Parathyroid adenoma (tissue), 2 donors: ENCODE results near the gene B3GALT4.
"Not testable (repeated sequence)": the region's sequence is repeated elsewhere in the genome, so short reads cannot be mapped to it uniquely, and the experiment has no call there.

ENCODE experiments used
- H2AFZ ChIP-seq: fragments of 300-600 bp; sonication (generic); one replicate; pipeline ENCODE4 v1.7.0; 2017; ENCODE audit warnings: antibody characterized with exemption, mild to moderate bottlenecking
- H3K27ac ChIP-seq: fragments of 300-600 bp; sonication (generic); one replicate; pipeline ENCODE4 v1.7.0; 2017
- H3K27me3 ChIP-seq: fragments of 300-600 bp; sonication (generic); one replicate; pipeline ENCODE4 v1.7.0; 2017; ENCODE audit warnings: low read length; ENCODE audit not compliant: control insufficient read depth, insufficient read depth
- H3K36me3 ChIP-seq: fragments of 300-600 bp; sonication (generic); one replicate; pipeline ENCODE4 v1.7.0; 2017; ENCODE audit warnings: low read length; ENCODE audit not compliant: control insufficient read depth, insufficient read depth
- H3K4me1 ChIP-seq: fragments of 300-600 bp; sonication (generic); one replicate; pipeline ENCODE4 v1.7.0; 2017; ENCODE audit warnings: control low read depth
- H3K4me2 ChIP-seq: fragments of 300-600 bp; sonication (generic); one replicate; pipeline ENCODE4 v1.7.0; 2017; ENCODE audit warnings: low read length
- H3K4me3 ChIP-seq: fragments of 300-600 bp; sonication (generic); one replicate; pipeline ENCODE4 v1.7.0; 2017; ENCODE audit warnings: low read depth, low read length
- H3K79me2 ChIP-seq: fragments of 300-600 bp; sonication (generic); one replicate; pipeline ENCODE4 v1.7.0; 2017; ENCODE audit warnings: control low read depth
- H3K9ac ChIP-seq: fragments of 300-600 bp; sonication (generic); one replicate; pipeline ENCODE4 v1.7.0; 2017; ENCODE audit warnings: mild to moderate bottlenecking
- H3K9me3 ChIP-seq: fragments of 300-600 bp; sonication (generic); one replicate; pipeline ENCODE4 v1.7.0; 2017; ENCODE audit warnings: low read length; ENCODE audit not compliant: control insufficient read depth
- CTCF ChIP-seq: fragments of 300-600 bp; sonication (generic); IDR thresholded peaks from one replicate; pipeline ENCODE4 v1.7.0; 2017; ENCODE audit warnings: antibody characterized with exemption, mild to moderate bottlenecking
- donor health status: primary hyperparathyroidism.

B3GALT4 gene

GRCh38 chr6:33278810-33279209, 1.9 kb downstream of the B3GALT4 start:
- no peak for TF ChIP-seq CTCF
- Histone ChIP-seq H3K9me3 (no peaks in the 10 kb centered on the region), H3K27ac (no peak overlapping the region), H3K36me3 (no peaks in the 10 kb centered on the region), H2AFZ (no peak overlapping the region), H3K9ac (no peak overlapping the region), H3K4me1 (peaks cover 6% of the 10 kb centered on the region), H3K27me3 (no peaks in the 10 kb centered on the region), H3K79me2 (no peaks in the 10 kb centered on the region), H3K4me3 (no peak overlapping the region), H3K4me2 (no peak overlapping the region)

- no peaks in the 10 kb centered on the region for H3K9me3 ChIP-seq
- no peak overlapping the region for H3K4me2 ChIP-seq
- H3K27me3 ChIP-seq, result no peaks in the 10 kb centered on the region
- H3K4me3 ChIP-seq, result no peak overlapping the region
- H3K36me3 ChIP-seq, result no peaks in the 10 kb centered on the region
- no peak overlapping the region for H2AFZ ChIP-seq
- H3K9ac ChIP-seq, result no peak overlapping the region
- no peak for TF ChIP-seq CTCF
- H3K79me2 ChIP-seq, result no peaks in the 10 kb centered on the region
- peaks cover 5% of the 10 kb centered on the region for H3K4me1 ChIP-seq
- no peak overlapping the region for H3K27ac ChIP-seq
Measured at GRCh38 chr6:33279257-33279695, 2.4 kb downstream of the B3GALT4 start.

GRCh38 chr6:33279971-33280511, 3.1 kb downstream of the B3GALT4 start:
- peak; percentile 67 for TF ChIP-seq CTCF
- Histone ChIP-seq H3K4me1 (peaks cover 4% of the 10 kb centered on the region), H3K4me2 (no peak overlapping the region), H3K9me3 (no peaks in the 10 kb centered on the region), H3K27ac (peak overlapping the region; percentile 11), H3K4me3 (no peak overlapping the region), H3K36me3 (no peaks in the 10 kb centered on the region), H2AFZ (no peak overlapping the region), H3K27me3 (no peaks in the 10 kb centered on the region), H3K9ac (no peak overlapping the region), H3K79me2 (no peaks in the 10 kb centered on the region)

- Histone ChIP-seq H3K4me1 (peaks cover 4% of the 10 kb centered on the region), H3K36me3 (no peaks in the 10 kb centered on the region), H3K9me3 (no peaks in the 10 kb centered on the region), H3K9ac (no peak overlapping the region), H3K79me2 (no peaks in the 10 kb centered on the region), H3K4me2 (no peak overlapping the region), H3K27me3 (no peaks in the 10 kb centered on the region), H2AFZ (no peak overlapping the region), H3K4me3 (no peak overlapping the region), H3K27ac (no peak overlapping the region)
- no peak for TF ChIP-seq CTCF
Measured at GRCh38 chr6:33280539-33280938, 3.6 kb downstream of the B3GALT4 start.

GRCh38 chr6:33285214-33285613, 8.3 kb downstream of the B3GALT4 start:
- H3K4me3 ChIP-seq, H3K27me3 ChIP-seq, H2AFZ ChIP-seq, H3K9ac ChIP-seq, H3K36me3 ChIP-seq, H3K27ac ChIP-seq, H3K4me2 ChIP-seq, H3K9me3 ChIP-seq: not testable (repeated sequence)
- Histone ChIP-seq H3K4me1 (peaks cover 11% of the 10 kb centered on the region), H3K79me2 (peaks cover 14% of the 10 kb centered on the region)
